Measurements from ENCODE around the gene SPRED2.

The SPRED2 gene

GRCh38 chr2:65278531-65278981, 153.8 kb downstream of the SPRED2 start:
- no peak for TF ChIP-seq CTCF (IDR thresholded peaks at IDR 0.05; ENCODE audit: insufficient read depth, low read length, missing control alignments)
- POLR2A ChIA-PET = interaction anchor here (0.9 kb wide), 1 partner anchor 267 kb away, joined by 3 read pairs; no protein-coding TSS in a partner anchor
- CTCF ChIA-PET = interaction anchor here (0.9 to 5.3 kb wide), 4 partner anchors 13 to 268 kb away, joined by 3 to 56 read pairs (median 4); no protein-coding TSS in a partner anchor

GRCh38 chr2:65277791-65278483, 154.5 kb downstream of the SPRED2 start:
- POLR2A ChIA-PET = interaction anchor here (0.5 to 0.6 kb wide), 2 partner anchors 66 to 144 kb away, joined by 3 to 5 read pairs; no protein-coding TSS in a partner anchor
- CTCF ChIA-PET = interaction anchor here (0.9 to 5.3 kb wide), 5 partner anchors 12 to 296 kb away, joined by 3 to 56 read pairs (median 4); no protein-coding TSS in a partner anchor
- no peak overlapping the region for H3K4me3 ChIP-seq (ENCODE audit: low read depth, low read length)
- no peak for DNase-seq (ENCODE audit: low read depth, low spot score)
- no peak for TF ChIP-seq CTCF (IDR thresholded peaks at IDR 0.05; ENCODE audit: insufficient read depth, low read length, missing control alignments)

More at GRCh38 chr2:65278531-65278981, 153.8 kb downstream of the SPRED2 start:
- no peak for DNase-seq (ENCODE audit: low read depth, low spot score)
- no peak overlapping the region for H3K4me3 ChIP-seq (ENCODE audit: low read depth, low read length)

- POLR2A ChIA-PET = interaction anchor here (0.6 to 0.7 kb wide), 2 partner anchors 65 to 92 kb away, joined by 3 read pairs; no protein-coding TSS in a partner anchor
- TF ChIP-seq CTCF (IDR thresholded peaks at IDR 0.05; ENCODE audit: insufficient read depth, low read length, missing control alignments) = no peak
- DNase-seq (ENCODE audit: low read depth, low spot score) = no peak
- CTCF ChIA-PET = interaction anchor here (1.1 to 5.3 kb wide), 5 partner anchors 11 to 297 kb away, joined by 3 to 56 read pairs (median 4); no protein-coding TSS in a partner anchor
- no peak overlapping the region for H3K4me3 ChIP-seq (ENCODE audit: low read depth, low read length)
Observed at GRCh38 chr2:65277118-65277517, 155.3 kb downstream of the SPRED2 start.

- no peak overlapping the region for H3K4me3 ChIP-seq (ENCODE audit: low read depth, low read length)
- POLR2A ChIA-PET = interaction anchor here (0.7 kb wide), 1 partner anchor 91 kb away, joined by 3 read pairs; no protein-coding TSS in a partner anchor
- no peak for DNase-seq (ENCODE audit: low read depth, low spot score)
- TF ChIP-seq CTCF (IDR thresholded peaks at IDR 0.05; ENCODE audit: insufficient read depth, low read length, missing control alignments) = no peak
- CTCF ChIA-PET = interaction anchor here (1.1 to 5.3 kb wide), 6 partner anchors 11 to 297 kb away, joined by 3 to 56 read pairs (median 4); no protein-coding TSS in a partner anchor
Observed at GRCh38 chr2:65276609-65277008, 155.8 kb downstream of the SPRED2 start.

- ChIA-PET POLR2A (no interaction called here), CTCF (interaction anchor here (0.9 to 5.3 kb wide), 6 partner anchors 9 to 298 kb away, joined by 3 to 56 read pairs (median 4); no protein-coding TSS in a partner anchor)
- no peak for DNase-seq (ENCODE audit: low read depth, low spot score)
- no peak overlapping the region for H3K4me3 ChIP-seq (ENCODE audit: low read depth, low read length)
- no peak for TF ChIP-seq CTCF (IDR thresholded peaks at IDR 0.05; ENCODE audit: insufficient read depth, low read length, missing control alignments)
Observed at GRCh38 chr2:65275141-65275915, 157.1 kb downstream of the SPRED2 start.
